GM12873 (cell line): Measurements from ENCODE around the gene IRAG1.

Experiments
- TF ChIP-seq, protein P1 (sequence below): IDR thresholded peaks from 2 replicates; pipeline ENCODE4 v1.5.1; 2012; ENCODE audit warnings: low read depth, mild to moderate bottlenecking, moderate library complexity, low read length, control low read depth; ENCODE audit not compliant: insufficient read depth; ENCODE audit errors: missing control alignments

IRAG1 gene, protein sequence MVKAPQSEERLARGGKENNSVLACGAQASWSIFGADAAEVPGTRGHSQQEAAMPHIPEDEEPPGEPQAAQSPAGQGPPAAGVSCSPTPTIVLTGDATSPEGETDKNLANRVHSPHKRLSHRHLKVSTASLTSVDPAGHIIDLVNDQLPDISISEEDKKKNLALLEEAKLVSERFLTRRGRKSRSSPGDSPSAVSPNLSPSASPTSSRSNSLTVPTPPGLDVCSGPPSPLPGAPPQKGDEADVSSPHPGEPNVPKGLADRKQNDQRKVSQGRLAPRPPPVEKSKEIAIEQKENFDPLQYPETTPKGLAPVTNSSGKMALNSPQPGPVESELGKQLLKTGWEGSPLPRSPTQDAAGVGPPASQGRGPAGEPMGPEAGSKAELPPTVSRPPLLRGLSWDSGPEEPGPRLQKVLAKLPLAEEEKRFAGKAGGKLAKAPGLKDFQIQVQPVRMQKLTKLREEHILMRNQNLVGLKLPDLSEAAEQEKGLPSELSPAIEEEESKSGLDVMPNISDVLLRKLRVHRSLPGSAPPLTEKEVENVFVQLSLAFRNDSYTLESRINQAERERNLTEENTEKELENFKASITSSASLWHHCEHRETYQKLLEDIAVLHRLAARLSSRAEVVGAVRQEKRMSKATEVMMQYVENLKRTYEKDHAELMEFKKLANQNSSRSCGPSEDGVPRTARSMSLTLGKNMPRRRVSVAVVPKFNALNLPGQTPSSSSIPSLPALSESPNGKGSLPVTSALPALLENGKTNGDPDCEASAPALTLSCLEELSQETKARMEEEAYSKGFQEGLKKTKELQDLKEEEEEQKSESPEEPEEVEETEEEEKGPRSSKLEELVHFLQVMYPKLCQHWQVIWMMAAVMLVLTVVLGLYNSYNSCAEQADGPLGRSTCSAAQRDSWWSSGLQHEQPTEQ

DNA sequence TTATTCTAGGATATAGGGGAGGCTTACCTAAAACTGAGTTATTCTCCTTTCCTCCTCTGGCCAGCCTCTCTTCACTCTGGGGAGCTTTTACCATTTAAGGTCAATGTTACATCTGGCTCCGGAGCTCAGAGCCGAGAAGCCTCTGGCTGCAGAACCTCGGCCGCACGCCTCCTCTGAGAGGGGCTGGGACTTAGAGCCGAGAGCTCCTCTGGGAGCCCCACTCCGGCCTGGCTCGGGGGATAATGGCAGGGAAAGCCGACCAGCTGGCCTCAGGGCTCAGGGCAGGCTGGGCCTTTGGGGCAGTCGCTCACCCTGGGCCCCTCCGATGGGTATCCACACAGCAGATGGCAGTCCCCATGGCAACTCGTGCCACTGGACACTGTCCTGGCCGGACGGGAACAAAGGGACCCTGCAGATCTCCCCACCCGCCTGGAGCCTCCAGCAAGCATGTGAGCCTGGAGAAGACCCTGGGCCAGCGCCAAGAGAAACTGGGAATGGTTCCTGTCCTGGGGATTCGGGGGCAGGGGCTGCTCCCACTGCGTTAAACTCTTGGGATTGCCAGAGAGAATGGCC is at the start of gene IRAG1:
TSS of gene IRAG1 (minus strand) at position 247 of the 573 bp plus-strand sequence. CDS start at position 94, 153 bp downstream.
- TF ChIP-seq, protein P1, sequence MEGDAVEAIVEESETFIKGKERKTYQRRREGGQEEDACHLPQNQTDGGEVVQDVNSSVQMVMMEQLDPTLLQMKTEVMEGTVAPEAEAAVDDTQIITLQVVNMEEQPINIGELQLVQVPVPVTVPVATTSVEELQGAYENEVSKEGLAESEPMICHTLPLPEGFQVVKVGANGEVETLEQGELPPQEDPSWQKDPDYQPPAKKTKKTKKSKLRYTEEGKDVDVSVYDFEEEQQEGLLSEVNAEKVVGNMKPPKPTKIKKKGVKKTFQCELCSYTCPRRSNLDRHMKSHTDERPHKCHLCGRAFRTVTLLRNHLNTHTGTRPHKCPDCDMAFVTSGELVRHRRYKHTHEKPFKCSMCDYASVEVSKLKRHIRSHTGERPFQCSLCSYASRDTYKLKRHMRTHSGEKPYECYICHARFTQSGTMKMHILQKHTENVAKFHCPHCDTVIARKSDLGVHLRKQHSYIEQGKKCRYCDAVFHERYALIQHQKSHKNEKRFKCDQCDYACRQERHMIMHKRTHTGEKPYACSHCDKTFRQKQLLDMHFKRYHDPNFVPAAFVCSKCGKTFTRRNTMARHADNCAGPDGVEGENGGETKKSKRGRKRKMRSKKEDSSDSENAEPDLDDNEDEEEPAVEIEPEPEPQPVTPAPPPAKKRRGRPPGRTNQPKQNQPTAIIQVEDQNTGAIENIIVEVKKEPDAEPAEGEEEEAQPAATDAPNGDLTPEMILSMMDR, result no peak

DNA sequence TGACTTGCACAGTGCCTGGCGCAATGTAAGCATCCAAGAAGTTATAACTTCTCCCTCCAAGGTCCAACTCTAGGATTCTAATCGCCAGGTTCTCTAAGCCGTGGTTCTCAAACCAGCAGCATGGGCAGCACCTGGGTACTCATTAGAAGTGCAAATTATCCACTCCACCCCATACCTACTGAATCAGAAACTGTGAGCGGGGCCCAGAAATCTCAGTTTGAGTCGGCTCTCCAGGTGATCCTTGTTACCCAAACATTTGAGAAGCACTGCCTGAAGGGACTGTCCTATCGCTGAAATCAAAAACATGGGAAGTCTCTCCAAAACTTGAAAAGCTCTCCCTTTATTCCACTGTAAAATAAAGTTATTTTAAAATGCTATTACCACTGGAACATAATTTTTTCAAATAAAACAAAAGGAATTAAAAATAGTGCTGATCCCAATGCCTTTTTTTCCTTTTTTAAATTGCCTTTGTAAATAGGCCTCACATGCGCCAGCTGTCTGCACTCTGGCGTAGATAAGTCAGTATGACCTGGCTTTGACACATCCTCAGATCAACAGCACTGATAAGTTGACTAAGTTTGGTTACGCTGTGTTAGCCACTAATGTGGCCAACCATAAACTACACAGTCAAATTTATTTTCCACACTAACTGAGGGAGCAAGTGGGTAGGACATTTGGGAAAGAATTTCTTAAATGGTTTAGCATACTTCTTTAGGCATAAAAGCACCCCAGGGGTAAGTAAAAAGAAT is 49.1 kb upstream of the IRAG1 start:
- TF ChIP-seq, protein P1, result no peak

DNA sequence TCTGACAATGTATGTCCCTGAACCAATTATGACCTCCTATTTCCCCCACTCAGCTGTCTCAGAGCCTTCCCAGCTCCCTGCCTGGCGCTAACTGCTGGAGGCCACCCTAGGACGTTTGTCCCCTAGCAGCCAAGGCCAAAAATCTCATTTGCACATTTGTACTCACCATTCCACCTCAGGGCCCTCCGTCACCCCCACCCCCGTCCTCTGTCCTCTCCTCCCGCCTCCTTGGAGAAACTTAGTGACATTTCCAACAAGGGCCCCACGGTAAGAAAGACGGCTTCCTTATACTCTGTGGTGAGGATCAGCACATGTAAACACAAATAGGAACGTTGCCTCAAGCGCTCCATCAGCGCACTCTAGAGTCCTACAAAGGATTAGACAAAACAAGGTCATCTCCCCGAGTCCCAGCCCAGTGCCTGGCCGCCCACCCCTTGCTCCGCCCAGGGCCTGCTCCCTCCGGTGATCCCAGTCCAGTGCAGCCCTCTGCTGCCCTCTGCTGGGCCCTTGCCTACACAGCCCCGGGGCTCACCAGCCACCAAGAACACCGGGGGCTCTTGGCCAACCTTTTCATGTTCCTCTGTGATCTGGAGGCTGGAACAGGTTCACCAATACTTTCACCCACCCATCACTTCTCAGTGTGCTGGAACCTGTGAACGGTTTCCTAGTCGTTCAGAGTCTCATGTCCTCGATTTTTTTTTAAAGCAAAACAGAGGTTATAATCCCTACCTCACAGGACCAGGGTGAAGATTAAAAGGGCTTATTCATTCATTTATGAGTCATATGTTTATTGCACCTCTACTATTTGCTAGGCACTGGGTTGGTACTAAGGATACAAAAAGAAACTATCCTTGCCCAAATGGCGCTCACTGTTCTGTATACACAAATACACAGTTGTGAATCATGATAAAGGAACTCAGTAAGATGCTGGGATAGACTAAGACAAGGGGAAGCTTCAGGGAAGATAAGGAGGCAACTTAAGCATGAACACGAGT is 42.2 kb upstream of the IRAG1 start:
- TF ChIP-seq, protein P1, result peak; percentile 97

DNA sequence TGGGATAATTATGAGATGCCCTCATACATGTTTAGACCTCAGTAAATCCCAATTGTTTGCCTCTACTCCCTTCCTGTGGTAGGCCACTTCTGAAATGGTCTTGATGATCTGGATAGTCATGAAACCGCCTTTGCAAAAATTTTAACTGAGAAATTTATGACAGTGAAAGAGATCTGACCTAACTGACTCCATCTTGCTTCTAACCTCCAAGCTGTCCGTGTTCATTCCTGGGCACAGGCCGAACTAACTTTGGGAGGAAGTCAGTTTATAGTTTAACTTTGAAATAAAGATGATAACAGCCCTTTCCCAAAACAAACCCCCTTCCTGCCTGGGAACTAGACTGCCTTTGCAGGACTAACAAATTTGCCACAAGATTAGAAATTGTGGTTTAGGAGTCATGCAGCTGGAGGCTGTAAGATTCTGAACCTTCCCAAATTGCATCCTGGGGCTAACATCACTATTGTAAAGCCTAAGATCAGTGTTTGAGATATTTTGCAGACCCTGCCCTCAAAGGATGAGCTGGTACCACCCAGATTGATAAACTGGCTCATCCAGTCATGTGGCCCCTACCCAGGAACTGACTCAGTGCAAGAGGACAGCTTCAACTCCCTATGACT is 37.6 kb upstream of the IRAG1 start:
- TF ChIP-seq, protein P1, result no peak

DNA sequence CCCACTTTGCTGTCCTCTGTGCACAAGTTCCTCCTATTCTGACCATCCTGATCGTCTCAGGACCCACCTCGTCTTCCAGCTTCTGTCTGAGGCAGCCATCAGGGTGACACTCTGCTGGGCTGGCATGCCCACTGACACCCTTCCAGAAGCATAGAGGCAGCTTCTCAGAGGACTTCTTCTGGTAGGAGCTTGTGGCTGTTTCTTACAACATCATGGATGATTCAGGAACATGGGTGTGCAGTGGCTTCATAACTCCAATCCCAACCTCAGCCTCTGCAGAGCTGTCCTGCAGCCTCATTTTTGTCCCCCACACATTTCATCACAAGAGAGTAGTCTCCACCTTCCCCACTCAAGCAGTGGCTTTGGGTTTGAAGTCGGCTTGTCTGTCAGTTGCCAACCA is 36.6 kb upstream of the IRAG1 start:
- TF ChIP-seq, protein P1, result no peak
